Brain microvascular endothelial cell (primary cell): ENCODE data around the gene ZNF846.

Experiments used
- DNase-seq: peaks from one replicate; pipeline ENCODE4 v3.0.0-alpha.2; 2020
- H3K27ac ChIP-seq: fragments of 250-450 bp; sonication (Bioruptor Pico); 2 replicates; pipeline ENCODE4 v1.5.1; 2020; ENCODE audit warnings: mild to moderate bottlenecking, moderate library complexity
- H3K27me3 ChIP-seq: fragments of 250-450 bp; sonication (Bioruptor Pico); replicated peaks from 2 replicates; pipeline ENCODE4 v1.5.1; 2020; ENCODE audit warnings: mild to moderate bottlenecking
- H3K36me3 ChIP-seq: fragments of 250-450 bp; sonication (Bioruptor Pico); replicated peaks from 2 replicates; pipeline ENCODE4 v1.5.1; 2020; ENCODE audit warnings: mild to moderate bottlenecking
- H3K4me3 ChIP-seq: 2 replicates; pipeline ENCODE4 v1.5.1; 2011; ENCODE audit warnings: low read depth, mild to moderate bottlenecking, control low read depth, low read length, moderate library complexity
- in situ Hi-C: cut with HindIII; loops from 2 replicates; pipeline ENCODE4 v1.10.0; 2017; ENCODE audit warnings: low sequenced_read_pairs, low pct_ligation_motif_present
- TF ChIP-seq, protein P1 (sequence below): IDR thresholded peaks from 2 replicates; pipeline ENCODE4 v1.5.1; 2011; ENCODE audit warnings: low read depth, mild to moderate bottlenecking, moderate library complexity, low read length, control low read depth, inconsistent platforms; ENCODE audit errors: missing control alignments

Gene ZNF846

DNA sequence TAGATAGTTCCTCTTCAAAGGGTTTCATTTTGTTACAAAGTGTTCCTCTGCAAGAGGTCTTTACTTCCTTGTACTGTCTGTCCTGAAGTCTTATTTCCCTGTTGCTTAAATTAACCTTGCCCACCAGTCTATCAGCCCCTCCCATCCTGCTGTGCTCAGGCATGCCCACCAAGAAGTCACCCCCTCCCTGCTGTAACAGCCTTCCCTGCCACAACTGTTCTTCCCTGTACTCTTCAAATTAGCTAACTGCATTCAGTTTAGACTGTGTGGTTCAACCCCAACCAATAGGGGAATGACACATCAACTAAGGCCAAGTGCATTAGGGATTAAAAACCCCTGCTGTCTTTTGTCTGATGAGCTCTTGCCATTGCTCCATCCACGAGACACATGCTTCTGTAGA is 59.2 kb downstream of the ZNF846 start:
- TF ChIP-seq, protein P1, sequence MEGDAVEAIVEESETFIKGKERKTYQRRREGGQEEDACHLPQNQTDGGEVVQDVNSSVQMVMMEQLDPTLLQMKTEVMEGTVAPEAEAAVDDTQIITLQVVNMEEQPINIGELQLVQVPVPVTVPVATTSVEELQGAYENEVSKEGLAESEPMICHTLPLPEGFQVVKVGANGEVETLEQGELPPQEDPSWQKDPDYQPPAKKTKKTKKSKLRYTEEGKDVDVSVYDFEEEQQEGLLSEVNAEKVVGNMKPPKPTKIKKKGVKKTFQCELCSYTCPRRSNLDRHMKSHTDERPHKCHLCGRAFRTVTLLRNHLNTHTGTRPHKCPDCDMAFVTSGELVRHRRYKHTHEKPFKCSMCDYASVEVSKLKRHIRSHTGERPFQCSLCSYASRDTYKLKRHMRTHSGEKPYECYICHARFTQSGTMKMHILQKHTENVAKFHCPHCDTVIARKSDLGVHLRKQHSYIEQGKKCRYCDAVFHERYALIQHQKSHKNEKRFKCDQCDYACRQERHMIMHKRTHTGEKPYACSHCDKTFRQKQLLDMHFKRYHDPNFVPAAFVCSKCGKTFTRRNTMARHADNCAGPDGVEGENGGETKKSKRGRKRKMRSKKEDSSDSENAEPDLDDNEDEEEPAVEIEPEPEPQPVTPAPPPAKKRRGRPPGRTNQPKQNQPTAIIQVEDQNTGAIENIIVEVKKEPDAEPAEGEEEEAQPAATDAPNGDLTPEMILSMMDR, result no peak
- no peak for DNase-seq
- in situ Hi-C loops, result no loop called here

DNA sequence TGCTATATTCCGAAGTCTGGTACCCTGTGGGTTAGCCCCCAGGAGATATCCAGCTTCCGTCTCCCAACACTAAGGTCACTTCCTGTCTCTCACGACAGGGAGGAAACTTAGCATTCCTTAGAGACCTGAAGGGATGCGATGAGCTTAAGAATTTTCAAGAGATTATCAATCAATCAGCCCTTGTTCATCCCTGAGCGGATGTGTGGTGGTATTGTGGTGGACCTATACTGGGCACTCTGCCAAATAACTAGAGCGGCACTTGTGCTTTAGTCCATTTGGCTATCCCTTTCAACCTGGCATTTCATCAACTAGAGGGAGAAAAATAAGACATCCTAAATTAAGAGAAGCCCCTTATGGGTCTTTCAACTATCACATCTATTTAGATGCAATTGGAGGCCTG is 62.7 kb downstream of the ZNF846 start:
- H3K36me3 ChIP-seq, result no peaks in the 10 kb centered on the region
- DNase-seq, result no peak
- in situ Hi-C loops, result no loop called here
- H3K27me3 ChIP-seq, result no peaks in the 10 kb centered on the region
- TF ChIP-seq, protein P1, result no peak
- H3K27ac ChIP-seq, result no peak overlapping the region
- H3K4me3 ChIP-seq, result no peak overlapping the region

More for the DNA sequence above, 59.2 kb downstream of the ZNF846 start:
- no peaks in the 10 kb centered on the region for H3K36me3 ChIP-seq
- no peak overlapping the region for H3K27ac ChIP-seq
- no peaks in the 10 kb centered on the region for H3K27me3 ChIP-seq
- no peak overlapping the region for H3K4me3 ChIP-seq

DNA sequence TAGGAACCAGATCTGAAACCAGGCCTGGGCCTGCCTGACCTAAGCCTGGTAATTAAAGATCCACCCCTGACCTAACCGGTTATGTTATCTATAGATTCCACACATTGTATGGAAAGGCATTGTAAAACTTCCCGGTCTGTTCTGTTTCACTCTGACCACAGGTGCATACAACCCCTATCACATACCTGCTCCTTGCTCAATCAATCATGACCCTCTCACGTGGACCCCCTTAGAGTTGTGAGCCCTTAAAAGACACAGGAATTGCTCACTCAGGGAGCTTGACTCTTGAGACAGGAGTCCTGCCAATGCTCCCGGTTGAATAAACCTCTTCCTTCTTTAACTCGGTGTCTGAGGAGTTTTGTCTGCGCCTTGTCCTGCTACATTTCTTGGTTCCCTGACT is 66.4 kb downstream of the ZNF846 start:
- TF ChIP-seq, protein P1, result no peak
- Histone ChIP-seq H3K36me3 (no peaks in the 10 kb centered on the region), H3K4me3 (no peak overlapping the region), H3K27ac (no peak overlapping the region), H3K27me3 (no peaks in the 10 kb centered on the region)
- in situ Hi-C loops, result no loop called here
- DNase-seq, result no peak
